A549 treated with ZK216348 at 1 μM for 4 hours (cell line): ENCODE measurements around the gene C10orf120. TPM values are rescaled to one million over a fixed set of nuclear protein-coding genes. Genes with fewer than 3 reads are reported as not detected.

Experiments
- total RNA-seq: library from RNA; stranded (reverse); fragments of 200-300 nt; extraction: Qiagen RNA extraction; gene quantifications from 5 replicates; pipeline ENCODE4 v1.2.3, GENCODE V29; 2022; ENCODE audit warnings: low read depth

Gene C10orf120
- total RNA-seq, result not detected in 5 replicates

DNA sequence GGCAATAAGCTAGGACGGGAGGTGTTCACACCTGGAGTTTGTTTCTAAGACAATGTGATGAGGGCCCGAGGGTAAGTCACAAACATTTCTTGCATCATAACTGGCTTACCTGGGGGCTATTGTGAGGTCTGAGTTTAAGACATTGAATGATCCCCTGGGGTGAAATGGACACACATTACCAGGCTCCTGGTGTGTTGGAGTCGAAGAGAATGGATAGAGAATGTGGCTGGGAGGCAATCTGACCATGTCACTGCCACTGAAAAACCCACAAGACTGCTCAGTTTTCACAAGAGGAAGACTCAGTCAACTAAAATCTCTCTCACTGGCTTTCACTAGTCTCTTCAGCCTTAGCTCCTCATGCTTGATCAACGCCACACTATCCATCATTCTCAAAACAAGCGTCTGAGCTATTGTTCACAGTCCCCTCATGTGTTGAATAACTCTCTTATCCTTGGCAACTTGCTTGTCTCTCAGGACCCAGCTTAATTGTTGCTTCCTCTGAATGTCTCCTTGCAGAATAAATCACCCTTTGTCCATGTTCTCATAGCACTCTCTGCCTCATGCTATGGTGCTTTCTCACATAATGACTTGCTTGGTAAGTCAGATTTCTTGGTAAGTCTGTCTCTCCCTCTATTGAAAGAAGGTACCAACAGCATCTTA, at the start of gene C10orf120:
Gene C10orf120 (minus strand): TSS at position 51 of the 660 bp plus-strand sequence. CDS start 56 bp downstream, outside the sequence.

Other genes starting within 250 kb of the C10orf120 start
- not detected in 5 replicates for gene ARMS2, start 245.2 kb downstream of the C10orf120 start, total RNA-seq
- gene HTRA1, start 238.3 kb downstream of the C10orf120 start, total RNA-seq, result 52.3 to 62.8 TPM (median 54.3 TPM) in 5 replicates
- gene DMBT1, start 139.1 kb downstream of the C10orf120 start, total RNA-seq, result 0.07 to 0.18 TPM (median 0.13 TPM) in 5 replicates
- 0.96 to 1.6 TPM (median 1.4 TPM) in 5 replicates for gene CUZD1, start 146.0 kb upstream of the C10orf120 start, total RNA-seq
- gene FAM24B, start 179.7 kb upstream of the C10orf120 start, total RNA-seq, result 11.9 to 16.5 TPM (median 14.0 TPM) in 5 replicates
- not detected in 5 replicates for gene FAM24A, start 210.8 kb upstream of the C10orf120 start, total RNA-seq